ENCODE measurements around the gene RNF123. TPM values are rescaled to one million over a fixed set of nuclear protein-coding genes. Genes with fewer than 3 reads are reported as not detected.

The RNF123 gene
- total RNA-seq, 1 experiment from 2014 or later, result 47.1 TPM

GRCh38 chr3:49734752-49735151 is 45.4 kb downstream of the RNF123 start:
- DNase-seq (ENCODE audit: low spot score), result no peak
- H3K4me1 Mint-ChIP-seq, result no peaks in the 10 kb centered on the region
- ChIA-PET CTCF (no interaction called here), POLR2A (no interaction called here)
- H3K36me3 Mint-ChIP-seq, result peaks cover 61% of the 10 kb centered on the region
- H3K27ac Mint-ChIP-seq, result no peak overlapping the region
- peaks cover 7% of the 10 kb centered on the region; the same call in 1 of the 2 replicates for H3K9me3 Mint-ChIP-seq
- TF ChIP-seq KAT7 (CRISPR knock-in tag; IDR thresholded peaks at IDR 0.05; ENCODE audit: borderline replicate concordance) (no peak), ATF1 (CRISPR knock-in tag; IDR thresholded peaks at IDR 0.05) (no peak)
- TF ChIP-seq, protein P1, sequence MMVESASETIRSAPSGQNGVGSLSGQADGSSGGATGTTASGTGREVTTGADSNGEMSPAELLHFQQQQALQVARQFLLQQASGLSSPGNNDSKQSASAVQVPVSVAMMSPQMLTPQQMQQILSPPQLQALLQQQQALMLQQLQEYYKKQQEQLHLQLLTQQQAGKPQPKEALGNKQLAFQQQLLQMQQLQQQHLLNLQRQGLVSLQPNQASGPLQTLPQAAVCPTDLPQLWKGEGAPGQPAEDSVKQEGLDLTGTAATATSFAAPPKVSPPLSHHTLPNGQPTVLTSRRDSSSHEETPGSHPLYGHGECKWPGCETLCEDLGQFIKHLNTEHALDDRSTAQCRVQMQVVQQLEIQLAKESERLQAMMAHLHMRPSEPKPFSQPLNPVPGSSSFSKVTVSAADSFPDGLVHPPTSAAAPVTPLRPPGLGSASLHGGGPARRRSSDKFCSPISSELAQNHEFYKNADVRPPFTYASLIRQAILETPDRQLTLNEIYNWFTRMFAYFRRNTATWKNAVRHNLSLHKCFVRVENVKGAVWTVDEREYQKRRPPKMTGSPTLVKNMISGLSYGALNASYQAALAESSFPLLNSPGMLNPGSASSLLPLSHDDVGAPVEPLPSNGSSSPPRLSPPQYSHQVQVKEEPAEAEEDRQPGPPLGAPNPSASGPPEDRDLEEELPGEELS (CRISPR knock-in tag; IDR thresholded peaks at IDR 0.05), result no peak
- TF ChIP-seq, protein P2, sequence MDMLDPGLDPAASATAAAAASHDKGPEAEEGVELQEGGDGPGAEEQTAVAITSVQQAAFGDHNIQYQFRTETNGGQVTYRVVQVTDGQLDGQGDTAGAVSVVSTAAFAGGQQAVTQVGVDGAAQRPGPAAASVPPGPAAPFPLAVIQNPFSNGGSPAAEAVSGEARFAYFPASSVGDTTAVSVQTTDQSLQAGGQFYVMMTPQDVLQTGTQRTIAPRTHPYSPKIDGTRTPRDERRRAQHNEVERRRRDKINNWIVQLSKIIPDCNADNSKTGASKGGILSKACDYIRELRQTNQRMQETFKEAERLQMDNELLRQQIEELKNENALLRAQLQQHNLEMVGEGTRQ (CRISPR knock-in tag; IDR thresholded peaks at IDR 0.05), result no peak
- H3K27me3 Mint-ChIP-seq (ENCODE audit: low read depth), result no peaks in the 10 kb centered on the region
- ATAC-seq, result no peak
- no peak overlapping the region for H3K4me3 Mint-ChIP-seq

DNA sequence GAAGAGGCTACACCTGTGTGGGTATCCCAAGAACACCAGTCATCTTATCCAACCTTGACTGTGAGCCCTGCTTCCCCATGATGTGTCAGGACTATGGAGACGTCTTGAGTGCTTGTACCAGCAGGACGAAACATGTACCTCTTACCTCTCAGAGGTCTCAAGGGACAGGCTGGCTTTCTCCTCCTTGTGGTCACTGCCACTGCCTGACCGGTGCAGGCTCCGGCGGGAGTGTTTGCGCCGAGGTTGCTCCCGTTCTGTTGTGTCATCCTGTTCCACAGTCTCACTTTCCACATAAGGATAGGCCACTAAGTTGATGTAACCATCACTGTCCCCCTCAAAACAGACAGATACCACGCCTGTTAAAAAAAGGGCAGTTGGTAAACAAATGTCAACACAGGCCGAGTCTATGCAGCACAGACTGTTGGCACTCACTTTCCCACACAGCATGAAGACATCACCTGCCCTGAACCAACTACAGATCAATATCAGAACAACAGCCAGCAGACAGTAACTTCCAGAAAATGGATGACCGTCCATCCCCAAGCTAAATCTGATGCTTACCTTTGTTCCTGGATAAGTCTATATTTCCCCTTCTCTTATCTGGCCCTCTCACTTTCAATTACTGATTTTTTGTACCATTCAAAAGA is 48.8 kb downstream of the RNF123 start:
- no peak overlapping the region for H3K4me3 Mint-ChIP-seq
- H3K4me1 Mint-ChIP-seq, result no peaks in the 10 kb centered on the region
- DNase-seq (ENCODE audit: low spot score) (no peak), ATAC-seq (no peak)
- peaks cover 41% of the 10 kb centered on the region for H3K36me3 Mint-ChIP-seq
- peaks cover 7% of the 10 kb centered on the region; the same call in 1 of the 2 replicates for H3K9me3 Mint-ChIP-seq
- POLR2A ChIA-PET, result no interaction called here
- no peaks in the 10 kb centered on the region for H3K27me3 Mint-ChIP-seq (ENCODE audit: low read depth)
- CTCF ChIA-PET, result interaction anchor here (0.6 kb wide), 1 partner anchor 95 kb away, joined by 3 read pairs; no protein-coding TSS in a partner anchor
- TF ChIP-seq GABPB1 (CRISPR knock-in tag; IDR thresholded peaks at IDR 0.05), result no peak
- TF ChIP-seq AFF4 (CRISPR knock-in tag; IDR thresholded peaks at IDR 0.05; ENCODE audit: borderline replicate concordance), result no peak
- no peak for TF ChIP-seq ETV6 (CRISPR knock-in tag; IDR thresholded peaks at IDR 0.05)
- TF ChIP-seq CBFB (CRISPR knock-in tag; IDR thresholded peaks at IDR 0.05; ENCODE audit: low read depth), result no peak
- TF ChIP-seq, protein P1 (CRISPR knock-in tag; IDR thresholded peaks at IDR 0.05), result no peak
- TF ChIP-seq ZSCAN18 (CRISPR knock-in tag; IDR thresholded peaks at IDR 0.05), result no peak
- TF ChIP-seq, protein P3, sequence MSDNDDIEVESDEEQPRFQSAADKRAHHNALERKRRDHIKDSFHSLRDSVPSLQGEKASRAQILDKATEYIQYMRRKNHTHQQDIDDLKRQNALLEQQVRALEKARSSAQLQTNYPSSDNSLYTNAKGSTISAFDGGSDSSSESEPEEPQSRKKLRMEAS (CRISPR knock-in tag; IDR thresholded peaks at IDR 0.05), result no peak
- TF ChIP-seq JUN (CRISPR knock-in tag; IDR thresholded peaks at IDR 0.05), result no peak
- TF ChIP-seq TP53 (CRISPR knock-in tag; IDR thresholded peaks at IDR 0.05), result no peak
- no peak for TF ChIP-seq RORB (CRISPR knock-in tag; IDR thresholded peaks at IDR 0.05)
- no peak for TF ChIP-seq CDX4 (CRISPR knock-in tag; IDR thresholded peaks at IDR 0.05; ENCODE audit: borderline replicate concordance)
- TF ChIP-seq ZNF317 (CRISPR knock-in tag; IDR thresholded peaks at IDR 0.05; ENCODE audit: borderline replicate concordance, low read depth), result no peak
- no peak for TF ChIP-seq OVOL2 (CRISPR knock-in tag; IDR thresholded peaks at IDR 0.05; ENCODE audit: borderline replicate concordance)
- no peak overlapping the region for H3K27ac Mint-ChIP-seq
